Ureter (tissue), 1 donor: ENCODE data around the gene EXD1. TPM values are rescaled to one million over a fixed set of nuclear protein-coding genes. Genes with fewer than 3 reads are reported as not detected.
"Not testable (repeated sequence)": the region's sequence is repeated elsewhere in the genome, so short reads cannot be mapped to it uniquely, and the experiment has no call there.

Experiments
- DNase-seq: peaks from one replicate; pipeline ENCODE4 v3.0.0-alpha.2; 2020; ENCODE audit warnings: low spot score
- total RNA-seq: library from RNA; stranded (reverse); gene quantifications from one replicate; pipeline ENCODE4 v1.2.4, GENCODE V29; 2023
- donor health status: DM: yes; HTN: yes; CAD: no.

The EXD1 gene, protein sequence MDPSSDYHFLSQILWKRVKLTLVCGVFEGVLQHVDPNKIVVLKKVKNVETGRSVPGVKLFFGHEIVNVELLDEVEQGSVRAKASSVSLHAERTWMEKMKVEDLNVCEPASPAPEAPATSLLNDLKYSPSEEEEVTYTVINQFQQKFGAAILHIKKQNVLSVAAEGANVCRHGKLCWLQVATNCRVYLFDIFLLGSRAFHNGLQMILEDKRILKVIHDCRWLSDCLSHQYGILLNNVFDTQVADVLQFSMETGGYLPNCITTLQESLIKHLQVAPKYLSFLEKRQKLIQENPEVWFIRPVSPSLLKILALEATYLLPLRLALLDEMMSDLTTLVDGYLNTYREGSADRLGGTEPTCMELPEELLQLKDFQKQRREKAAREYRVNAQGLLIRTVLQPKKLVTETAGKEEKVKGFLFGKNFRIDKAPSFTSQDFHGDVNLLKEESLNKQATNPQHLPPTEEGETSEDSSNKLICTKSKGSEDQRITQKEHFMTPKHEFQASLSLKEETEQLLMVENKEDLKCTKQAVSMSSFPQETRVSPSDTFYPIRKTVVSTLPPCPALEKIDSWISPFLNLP
- not detected for total RNA-seq

DNA sequence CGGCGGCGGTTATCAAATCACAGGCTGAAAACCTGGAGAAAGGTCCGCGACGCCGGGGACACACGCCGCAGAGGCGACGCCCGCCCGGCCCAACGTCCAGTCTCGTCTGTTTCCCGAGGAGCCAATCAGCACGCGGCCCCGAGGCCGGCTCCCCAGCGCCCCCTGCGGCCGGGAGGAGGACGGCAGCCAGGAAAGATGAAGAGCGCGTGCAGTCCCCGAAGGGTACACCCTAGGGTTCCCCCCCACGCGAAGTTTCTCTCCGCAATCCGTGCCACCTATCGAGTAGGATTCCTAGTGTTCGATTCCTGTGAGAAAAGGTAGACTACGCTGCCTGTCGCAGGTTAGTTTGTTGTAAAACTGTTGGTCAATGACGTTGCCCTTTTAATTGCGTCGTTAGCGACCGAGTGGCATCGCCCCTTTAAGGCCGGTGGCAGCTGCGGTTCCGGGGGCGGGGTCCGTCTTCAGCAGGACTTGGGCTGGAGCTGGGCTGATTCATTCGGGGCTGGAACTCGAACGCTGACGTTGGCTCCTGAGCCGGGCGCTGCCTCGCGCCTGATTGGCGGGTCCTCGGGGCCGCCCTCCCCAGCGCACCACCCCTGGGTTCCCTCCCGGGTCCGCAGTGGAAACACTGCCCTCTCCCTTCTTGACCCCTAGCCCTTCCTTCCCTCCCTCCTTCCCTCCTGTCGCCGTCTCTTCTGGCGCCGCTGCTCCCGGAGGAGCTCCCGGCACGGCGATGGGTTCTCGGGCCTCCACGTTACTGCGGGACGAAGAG is at the start of gene EXD1, which contains the start of gene CHP1:
Gene EXD1, minus strand, starts transcription at position 108 of the 772 bp plus-strand sequence. CDS start 4,182 bp downstream, outside the sequence.
Gene CHP1, plus strand, starts transcription at position 619 of the 772 bp plus-strand sequence. Its CDS starts 115 bp downstream, at position 734.
- DNase-seq = peak; percentile 98

DNA sequence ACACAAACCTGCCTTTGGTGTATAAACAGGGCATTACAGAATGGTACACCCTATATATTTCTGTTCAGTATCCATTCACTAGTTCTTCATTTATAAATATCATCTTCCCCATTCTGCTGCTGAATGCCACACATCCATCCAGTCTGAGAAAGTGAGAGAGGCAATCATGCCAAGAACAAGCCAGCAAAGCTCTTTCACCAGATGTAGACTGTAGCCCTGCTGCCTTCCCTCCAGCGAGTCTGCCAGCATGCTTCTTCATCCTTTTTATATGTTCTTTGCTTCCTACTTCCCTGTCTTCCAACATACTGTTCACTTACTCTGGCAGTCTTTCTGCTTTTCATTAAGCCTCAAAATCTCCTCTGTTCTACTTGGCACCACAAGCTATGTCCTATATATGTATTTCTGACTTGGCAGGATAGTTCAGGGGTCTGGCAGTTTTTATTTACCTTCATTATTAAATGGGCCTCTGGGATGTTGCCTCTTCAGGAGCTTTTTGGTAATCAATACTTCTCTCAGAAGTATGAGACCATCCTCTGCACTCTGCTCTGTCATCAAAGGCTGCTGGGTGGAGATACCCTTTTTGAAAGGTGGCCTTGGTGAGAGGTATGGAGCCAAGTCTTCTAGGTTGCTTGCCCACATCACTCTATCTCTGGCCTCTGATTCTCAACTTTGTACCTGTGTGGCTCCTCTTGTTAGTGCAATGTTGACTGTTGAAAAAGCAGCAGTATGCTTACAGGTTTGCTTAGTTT is 49.2 kb upstream of the EXD1 start:
- no peak for DNase-seq

DNA sequence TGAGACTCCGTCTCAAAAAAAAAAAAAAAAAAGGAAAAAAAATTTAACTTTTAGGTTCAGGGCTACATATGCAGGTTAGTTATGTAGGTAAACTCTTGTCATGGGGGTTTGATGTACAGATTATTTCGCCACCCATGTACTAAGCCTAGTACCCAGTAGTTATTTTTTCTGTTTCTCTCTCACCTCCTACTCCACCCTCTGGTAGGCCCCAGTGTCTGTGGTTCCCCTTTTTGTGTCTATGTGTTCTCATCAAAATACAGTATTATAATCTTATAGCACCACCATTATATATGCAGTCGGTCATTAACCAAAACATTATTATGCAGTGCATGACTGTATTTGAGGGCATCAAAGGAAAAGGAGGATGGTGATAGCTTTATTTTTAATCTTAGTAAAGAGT is 47.8 kb upstream of the EXD1 start:
- no peak for DNase-seq

DNA sequence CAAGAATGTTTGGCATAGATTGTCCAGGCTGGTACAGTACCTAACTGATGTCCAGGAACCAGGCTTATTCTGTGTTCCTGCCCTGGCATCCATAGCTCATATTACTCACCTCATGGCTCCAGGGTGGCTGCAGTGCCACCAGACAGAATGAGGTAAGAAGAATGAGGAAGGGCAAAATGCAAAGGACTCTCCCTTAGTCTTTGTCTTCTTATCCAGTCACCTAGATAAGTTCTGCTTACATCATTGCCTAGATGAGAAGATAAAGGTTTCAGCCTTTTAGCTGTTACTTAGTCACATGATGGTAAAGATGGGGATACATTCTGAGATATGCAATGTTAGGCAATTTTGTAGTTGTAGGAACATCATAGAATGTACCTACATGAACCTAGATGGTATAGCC is 46.3 kb upstream of the EXD1 start:
- no peak for DNase-seq

DNA sequence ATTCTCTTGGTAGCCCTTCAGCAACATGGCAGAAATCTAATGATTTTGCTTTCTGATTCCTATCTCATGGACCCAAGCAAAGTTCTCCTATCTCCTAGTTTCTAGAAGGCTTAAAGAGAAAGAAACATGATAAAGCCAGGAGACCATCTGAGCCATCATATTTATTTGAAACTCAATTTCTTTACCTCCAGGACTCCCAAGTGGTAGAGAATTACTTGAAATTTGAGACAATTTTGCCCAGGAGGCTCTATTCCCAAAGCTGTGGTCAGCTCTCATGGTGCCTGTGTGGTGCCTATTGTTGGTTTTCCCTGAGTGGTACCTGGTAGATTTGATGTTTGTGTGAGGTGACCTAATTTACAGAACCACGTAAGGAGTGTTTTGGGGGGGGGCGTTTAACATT is 39.3 kb upstream of the EXD1 start:
- DNase-seq = no peak

DNA sequence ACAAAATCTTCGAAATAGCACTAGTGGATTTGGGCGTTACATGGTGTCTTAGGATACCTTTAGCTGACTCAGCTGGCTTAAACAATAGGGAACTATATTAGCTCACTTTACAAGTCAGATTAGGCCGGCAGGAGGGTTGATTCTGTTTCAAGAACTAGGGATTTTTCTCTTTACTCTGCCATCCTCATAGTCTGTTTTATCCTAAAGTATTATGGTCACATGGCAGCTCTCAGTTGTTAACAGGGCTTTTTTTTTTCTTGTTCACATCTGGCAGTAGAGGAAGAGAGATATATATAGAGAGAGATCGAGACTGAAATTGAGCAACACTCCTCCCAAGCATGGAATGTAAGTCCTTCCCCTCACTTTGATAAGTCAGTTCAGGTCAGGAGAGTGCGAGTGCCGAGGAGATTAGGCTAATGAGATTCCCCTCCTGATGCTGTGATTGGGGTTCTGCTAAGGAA is 33.4 kb upstream of the EXD1 start:
- DNase-seq = no peak

DNA sequence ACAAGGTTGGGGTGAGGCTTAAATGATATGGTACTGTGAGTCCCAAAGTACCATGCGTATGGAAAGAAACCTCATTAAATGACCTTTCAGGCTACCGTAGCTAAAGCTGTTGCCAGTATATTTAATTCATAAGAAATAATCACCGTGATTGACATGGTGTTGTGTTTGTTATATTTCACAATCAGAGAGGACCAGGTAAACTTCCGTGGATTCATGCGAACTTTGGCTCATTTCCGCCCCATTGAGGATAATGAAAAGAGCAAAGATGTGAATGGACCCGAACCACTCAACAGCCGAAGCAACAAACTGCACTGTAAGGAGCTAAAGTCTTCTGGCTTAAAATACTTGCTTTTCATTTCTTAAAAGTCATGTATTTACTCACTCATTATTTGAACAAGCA is 32.0 kb upstream of the EXD1 start:
- no peak for DNase-seq

DNA sequence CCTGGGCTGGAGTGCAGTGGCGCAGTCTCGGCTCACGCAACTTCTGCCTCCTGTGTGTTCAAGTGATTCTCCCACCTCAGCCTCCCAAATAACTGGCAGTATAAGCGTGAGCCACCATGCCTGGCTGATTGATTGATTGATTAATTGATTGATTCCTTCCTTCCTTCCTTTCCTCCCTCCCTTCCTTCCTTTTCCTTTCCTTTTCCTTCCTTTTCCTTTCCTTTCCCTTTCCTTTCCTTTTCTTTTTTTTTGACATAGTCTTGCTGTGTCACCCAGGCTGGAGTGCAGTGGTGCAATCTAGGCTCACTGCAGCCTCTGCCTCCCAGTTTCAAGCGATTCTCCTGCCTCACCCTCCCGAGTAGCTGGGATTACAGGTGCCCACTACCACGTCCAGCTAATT is 30.4 kb upstream of the EXD1 start:
- DNase-seq = not testable (repeated sequence)

DNA sequence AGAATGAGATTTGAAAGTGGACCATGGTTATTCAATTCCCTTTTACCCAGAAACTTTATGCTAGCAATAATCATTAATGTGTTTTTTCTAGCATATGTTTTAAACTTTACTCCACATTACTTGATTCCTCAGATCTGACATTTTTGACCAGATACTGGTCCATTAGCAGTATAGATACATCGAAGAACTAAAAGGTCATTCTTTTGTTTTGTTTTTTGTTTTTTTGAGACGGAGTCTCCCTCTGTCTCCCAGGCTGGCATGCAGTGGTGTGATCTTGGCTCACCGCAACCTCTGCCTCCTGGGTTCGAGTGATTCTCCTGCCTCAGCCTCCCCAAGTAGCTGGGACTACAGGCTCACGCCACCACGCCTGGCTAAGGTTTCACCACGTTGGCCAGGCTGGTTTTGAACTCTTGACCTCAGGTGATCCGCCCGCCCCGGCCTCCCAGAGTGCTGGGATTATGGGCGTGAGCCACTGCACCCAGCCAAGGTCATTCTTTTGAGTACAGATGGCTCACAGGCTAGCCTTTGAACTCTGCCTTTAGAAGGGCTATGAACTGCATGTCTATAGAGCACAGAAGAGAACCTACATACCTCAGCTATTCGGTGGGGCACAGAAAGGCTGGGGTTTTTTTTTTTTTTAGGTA is 29.1 kb upstream of the EXD1 start:
- DNase-seq = no peak

DNA sequence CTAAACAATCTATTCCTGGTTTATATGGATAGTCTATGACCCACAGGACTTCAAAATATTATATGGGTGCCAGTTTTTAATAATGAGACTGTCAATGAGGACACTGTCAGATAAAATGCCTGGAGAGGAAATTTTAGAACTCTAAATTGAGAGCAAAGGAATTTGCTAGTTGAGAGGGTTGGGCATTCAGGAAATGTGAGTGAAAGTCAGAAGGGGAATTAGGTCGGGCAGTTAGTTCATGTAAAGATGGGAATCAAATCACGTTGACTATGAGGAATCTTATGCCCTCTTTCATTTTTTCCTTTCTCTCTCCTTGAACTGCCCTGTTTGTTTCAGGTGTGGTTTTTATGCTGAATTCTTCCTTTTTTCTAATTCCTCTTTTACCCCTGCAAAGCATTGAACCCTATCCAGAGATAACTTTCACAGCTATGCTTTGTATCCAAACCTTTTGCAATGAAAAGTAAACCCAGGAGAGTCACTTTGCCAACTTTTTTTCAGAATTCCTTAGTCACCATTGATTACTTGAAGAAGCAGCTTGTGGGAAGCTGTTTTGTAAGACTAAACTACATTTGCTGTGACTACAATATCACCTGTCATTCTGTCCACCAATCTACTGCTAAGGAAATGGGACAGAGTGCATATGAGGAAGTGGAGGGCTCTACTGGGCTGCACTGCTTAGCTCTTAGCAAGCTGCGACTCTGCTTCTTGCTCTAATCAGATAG is 28.4 kb upstream of the EXD1 start:
- no peak for DNase-seq

DNA sequence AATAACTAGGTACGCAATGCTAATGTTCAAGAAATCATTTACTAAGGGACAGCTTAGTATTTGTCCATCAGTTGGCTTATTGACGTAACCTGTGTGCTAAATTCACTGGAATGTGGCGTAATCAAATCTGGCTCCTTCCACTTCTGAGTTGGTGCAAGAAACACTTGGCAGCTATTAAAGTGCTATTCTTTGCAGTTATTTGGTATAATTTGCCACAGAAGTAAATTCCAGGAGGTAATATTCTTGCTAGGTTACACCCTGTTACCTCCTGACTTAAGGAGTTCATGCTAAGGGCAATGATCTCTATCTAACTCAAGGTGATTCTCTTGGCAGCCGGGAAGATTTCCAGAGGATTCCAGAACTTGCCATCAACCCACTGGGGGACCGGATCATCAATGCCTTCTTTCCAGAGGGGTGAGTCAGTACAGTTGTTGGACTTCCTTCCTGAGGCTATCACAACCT is 26.1 kb upstream of the EXD1 start:
- DNase-seq = no peak

DNA sequence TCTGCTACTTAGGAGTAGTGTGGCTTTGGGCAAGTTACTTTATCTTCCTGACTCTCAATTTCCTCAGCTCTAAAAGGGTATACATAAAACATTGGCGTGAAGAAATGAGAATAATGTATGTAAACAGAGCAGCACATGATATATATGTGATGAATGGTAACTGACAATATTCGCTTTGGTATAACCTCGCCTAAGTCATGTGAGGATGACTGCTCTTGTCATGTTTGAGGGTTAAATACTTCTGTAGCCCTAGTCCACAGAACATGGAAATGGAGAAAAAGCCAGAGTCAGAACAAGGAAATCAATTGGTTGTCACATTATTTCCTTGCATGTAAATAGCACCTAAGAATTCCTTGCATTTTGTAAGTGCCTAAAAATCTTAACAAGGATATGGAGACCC is 25.5 kb upstream of the EXD1 start:
- DNase-seq = no peak

DNA sequence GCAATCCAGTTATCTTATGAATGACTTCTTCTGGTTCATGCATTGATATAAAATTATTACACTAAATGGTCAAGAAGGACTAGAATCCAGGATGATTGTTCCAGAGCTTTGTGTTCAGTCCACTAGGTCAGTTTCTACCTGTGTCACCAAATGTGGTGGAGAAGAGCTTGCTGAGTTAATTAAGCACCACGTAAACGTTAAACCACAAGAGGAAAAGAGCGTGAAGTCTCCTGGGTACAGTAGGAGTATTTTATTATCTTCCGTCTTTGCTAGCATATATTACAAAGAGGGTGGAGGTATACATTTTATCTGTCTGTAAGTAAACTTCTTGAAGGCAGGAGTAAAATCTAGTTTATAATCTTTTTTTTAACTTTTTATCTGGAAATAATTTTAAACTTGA is 24.0 kb upstream of the EXD1 start:
- no peak for DNase-seq

DNA sequence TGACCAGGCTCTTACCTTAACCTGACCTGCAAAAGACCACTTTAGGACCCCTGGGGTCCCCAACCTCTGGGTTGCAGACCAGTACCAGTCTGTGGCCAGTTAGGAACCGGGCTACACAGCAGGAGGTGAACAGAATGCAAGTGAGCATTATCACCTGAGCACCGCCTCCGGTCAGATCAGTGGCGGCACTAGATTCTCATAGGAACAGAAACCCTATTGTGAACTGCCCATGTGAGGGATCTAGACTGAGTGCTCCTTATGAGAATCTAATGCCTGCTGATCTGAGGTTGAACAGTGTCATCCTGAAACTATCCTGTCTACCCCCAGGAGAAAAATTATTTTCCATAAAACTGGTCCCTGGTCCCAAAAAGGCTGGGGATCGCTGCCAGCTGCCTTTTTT is 20.9 kb upstream of the EXD1 start:
- DNase-seq = no peak

DNA sequence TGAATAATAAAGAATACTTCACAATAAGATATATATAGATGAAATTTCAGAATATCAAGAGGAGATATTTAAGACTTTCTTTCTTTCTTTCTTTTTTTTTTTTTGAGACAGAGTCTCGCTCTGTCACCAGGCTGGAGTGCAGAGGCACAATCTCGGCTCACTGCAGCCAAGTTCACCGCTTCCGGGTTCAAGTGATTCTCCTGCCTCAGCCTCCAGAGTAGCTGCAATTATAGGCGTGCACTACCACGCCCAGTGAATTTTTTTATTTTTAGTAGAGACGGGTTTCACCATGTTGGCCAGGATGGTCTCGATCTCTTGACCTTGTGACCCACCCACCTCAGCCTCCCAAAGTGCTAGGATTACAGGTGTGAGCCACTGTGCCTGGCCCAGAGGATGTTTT is 20.2 kb upstream of the EXD1 start:
- DNase-seq = not testable (repeated sequence)

DNA sequence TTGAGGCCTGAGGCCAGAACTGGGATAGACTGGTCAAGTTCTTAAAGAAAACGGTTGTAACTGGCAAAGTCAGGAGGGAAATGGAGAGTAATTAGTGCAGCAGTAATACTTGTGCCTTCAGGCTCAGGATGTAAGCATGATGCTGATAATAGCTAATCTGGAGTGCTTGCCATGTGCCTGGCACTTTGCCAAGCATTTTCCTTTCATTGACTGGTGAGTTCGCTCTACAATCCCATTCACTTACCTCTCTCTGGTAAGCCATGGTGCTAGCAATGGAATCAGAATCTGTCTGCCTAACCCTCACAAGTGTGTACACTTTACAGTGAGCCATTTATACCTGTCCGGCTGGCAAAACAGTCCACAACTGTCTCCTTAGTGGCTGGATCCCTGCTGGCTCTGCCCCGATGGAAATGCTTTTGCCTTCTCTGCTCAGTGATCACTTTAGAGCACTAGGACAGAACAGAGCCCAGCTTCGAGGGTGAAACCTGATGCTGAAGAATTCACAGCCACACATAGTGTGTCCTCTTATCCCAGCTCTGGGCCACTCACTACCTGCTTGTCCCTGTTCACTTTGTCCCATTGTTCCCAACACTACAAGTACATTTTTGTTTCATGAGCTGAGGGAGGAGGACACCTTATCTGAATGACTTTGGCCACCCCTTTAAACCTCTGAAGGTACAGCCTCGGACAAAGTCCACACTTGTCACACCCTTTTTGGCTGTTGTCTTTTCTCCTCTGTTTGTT is 10.8 kb upstream of the EXD1 start:
- DNase-seq = no peak

DNA sequence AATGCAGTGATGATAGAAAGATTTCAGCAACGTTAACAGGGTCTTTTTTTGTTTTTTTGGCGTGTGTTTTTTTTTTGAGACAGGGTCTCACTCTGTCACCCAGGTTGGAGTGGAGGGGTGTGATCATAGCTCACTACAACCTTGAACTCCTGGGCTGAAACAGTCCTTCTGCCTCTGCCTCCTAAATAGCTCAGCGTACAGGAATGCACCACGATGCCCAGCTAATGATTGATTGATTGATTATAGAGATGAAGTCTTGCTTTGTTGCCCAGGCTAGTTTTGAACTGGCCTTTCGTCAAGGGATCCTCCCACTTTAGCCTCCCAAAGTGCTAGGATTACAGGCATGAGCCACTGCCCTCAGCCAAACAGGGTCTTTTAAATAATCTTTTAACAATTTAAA is 7.5 kb upstream of the EXD1 start:
- DNase-seq = no peak

DNA sequence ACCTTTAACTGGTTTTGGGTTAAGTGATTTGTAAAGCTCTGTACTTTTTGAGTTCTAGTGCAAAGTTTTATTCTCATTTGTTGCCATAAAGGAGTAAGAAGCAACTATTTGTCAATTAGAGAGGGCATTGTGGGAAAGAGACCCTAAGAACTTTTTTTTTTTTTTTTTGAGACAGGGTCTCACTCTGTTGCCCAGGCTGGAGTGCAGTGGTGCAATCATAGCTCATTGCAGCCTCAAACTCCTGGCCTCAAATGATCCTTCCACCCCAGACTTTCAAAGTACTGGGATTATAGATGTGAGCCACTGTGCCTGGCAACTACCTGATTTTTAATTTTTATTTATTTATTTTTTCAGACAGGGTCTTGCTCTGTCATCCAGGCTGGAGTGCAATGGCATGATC is 5.4 kb upstream of the EXD1 start:
- no peak for DNase-seq

DNA sequence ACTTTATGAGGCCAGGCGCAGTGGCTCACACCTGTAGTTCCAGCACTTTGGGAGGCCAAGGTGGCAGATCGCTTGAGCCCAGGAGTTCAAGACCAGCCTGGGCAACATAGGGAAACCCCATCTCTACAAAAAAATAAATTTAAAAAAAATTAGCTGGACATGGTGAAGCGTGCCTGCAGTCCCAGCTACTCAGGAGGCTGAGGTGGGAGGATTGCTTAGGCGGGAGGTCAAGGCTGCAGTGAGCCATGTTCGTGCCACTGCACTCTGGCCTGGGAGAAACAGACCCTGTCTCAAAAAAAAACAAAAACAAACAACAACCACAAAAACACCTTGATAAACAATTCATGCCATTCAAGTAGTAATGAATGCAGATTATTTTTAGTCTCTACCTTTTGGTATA is 4.7 kb upstream of the EXD1 start:
- not testable (repeated sequence) for DNase-seq

DNA sequence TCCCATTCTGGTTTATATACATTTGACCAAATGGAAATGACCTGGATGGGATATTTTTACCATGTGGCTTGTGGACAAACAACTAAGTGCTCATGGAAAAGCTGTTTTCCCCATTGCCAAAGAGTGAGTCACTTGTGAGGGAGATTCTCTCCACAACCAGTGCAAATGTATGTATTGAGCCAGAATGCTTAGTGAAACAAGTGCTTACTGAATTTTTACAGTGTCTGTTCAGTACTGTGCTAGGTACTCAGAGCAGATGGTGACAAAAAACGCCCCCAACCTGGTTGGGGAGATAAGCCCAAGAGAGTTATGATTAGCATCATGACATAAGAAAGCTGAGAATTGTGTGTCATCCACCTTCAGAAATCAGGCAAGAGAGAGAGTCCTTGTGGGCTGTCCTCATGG is 2.8 kb upstream of the EXD1 start:
- no peak for DNase-seq
